Superior temporal gyrus (tissue), 1 donor: ENCODE measurements around the gene NTRK2.
A peak's percentile ranks its signal among the peaks of the same experiment; 100 is the strongest.

Experiments used
- DNase-seq: peaks from one replicate; pipeline ENCODE4 v3.0.0-alpha.2; 2016; ENCODE audit errors: extremely low spot score

Gene NTRK2

DNA sequence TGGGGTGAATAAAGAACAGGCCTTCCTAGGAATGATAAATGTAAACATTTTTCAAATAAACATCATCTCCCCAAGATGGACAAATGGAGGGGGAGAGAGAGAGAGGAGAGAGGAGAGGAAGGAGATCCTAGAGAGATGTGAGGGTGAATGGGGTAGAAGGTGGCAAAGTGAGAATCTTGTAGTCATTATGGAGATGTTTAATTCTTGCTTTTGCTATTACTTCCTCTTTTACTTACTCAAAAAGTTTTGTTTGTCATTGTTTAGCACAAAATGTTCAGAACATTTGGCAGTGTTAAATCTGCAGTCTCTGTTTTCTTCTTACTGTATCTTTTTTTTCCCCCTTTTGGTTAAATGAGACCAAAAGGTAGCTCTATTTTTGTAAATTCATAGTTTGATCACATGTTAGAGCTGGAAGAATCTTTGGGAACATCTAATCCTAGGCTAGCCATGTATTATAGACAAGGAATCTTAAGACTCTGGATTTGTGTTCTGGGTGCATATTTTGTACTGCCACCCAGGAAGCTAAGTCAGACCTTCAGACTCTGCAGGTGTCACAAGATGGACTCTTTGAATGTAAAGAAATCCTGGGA, 266.1 kb downstream of the NTRK2 start:
- peak; percentile 67 for DNase-seq

DNA sequence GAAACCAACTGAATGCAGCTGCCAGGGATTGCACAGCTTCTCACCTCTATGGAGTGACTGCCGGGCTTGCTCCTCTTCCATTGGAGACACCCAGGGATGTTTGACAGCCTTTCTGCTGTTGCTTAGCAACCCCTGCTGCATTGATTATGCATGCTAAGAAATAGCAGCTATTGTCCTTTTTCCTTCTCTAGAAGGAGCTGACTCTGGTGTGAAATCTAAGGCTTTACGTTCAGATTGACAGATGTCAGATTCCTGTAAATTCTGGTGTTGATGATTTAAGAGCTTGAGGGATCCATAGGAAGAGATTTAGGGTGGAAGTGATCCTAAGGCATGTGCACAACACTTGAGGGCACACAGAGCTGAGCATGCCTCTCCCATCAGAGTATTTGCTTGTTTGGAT, 267.7 kb downstream of the NTRK2 start:
- peak; percentile 55 for DNase-seq

- no peak for DNase-seq
Observed at GRCh38 chr9:84937581-84937980, 268.1 kb downstream of the NTRK2 start.

- DNase-seq: no peak
Observed at GRCh38 chr9:84939774-84940173, 270.2 kb downstream of the NTRK2 start.

DNA sequence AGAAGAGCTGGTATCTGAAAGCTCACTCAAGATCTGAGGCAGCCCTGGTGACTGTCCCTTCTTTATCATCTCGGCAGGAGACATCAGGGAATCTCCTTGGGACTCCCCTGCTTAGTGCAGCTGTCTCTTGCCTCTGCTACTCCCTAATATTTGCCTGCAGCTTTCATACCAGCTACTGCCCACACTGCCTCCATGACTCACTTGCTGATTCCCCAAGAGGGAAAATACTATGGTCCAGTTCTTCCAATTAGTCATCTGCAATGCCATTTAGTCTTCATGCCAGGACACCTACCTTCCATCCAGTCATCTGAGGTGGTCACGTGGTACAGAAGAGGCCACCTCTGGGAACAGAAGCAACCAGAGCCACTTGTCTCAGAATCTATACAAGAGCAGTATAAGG, 270.8 kb downstream of the NTRK2 start:
- no peak for DNase-seq

GRCh38 chr9:84941792-84942191, 272.3 kb downstream of the NTRK2 start:
- DNase-seq: no peak

GRCh38 chr9:84943482-84944050, 274.0 kb downstream of the NTRK2 start:
- no peak for DNase-seq

GRCh38 chr9:84945878-84946538, 276.5 kb downstream of the NTRK2 start:
- no peak for DNase-seq

GRCh38 chr9:84947412-84947972, 278.0 kb downstream of the NTRK2 start:
- no peak for DNase-seq

DNA sequence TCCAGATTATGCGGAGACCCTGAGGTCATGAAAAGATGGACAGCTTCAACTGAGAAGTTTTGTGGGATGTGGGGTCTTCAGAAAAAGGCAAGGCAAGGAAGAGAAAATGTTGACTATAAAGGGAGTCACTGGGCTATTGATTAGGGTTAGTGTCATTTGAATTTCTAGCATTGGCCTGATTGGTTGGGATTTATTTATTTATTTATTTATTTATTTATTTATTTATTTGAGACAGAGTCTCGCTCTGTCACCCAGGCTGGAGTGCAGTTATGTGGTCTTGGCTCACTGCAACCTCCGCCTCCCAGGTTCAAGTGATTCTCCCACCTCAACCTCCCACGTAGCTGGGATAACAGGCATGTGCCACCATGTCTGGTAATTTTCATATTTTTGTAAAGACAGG, 279.7 kb downstream of the NTRK2 start:
- DNase-seq: no peak

DNA sequence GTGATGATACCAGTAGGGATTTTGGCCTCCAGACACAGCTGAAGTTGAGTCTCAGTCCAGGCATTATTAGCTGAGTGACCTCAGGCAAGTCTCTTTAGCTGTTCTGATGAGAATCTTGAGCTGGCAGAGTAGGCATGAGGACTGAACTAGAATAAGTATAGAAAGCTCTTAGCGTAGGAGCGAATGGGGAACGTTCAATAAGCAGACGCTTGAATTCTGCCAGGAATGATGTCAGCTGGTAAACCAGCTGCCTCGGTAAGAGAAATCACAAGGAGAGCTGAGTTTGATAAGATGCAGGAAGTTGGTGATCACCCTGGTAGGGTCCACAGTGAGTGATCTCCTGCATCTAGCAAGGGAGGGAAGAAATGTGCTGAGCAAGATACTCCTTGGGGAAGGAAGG, 280.4 kb downstream of the NTRK2 start:
- peak; percentile 72 for DNase-seq

DNA sequence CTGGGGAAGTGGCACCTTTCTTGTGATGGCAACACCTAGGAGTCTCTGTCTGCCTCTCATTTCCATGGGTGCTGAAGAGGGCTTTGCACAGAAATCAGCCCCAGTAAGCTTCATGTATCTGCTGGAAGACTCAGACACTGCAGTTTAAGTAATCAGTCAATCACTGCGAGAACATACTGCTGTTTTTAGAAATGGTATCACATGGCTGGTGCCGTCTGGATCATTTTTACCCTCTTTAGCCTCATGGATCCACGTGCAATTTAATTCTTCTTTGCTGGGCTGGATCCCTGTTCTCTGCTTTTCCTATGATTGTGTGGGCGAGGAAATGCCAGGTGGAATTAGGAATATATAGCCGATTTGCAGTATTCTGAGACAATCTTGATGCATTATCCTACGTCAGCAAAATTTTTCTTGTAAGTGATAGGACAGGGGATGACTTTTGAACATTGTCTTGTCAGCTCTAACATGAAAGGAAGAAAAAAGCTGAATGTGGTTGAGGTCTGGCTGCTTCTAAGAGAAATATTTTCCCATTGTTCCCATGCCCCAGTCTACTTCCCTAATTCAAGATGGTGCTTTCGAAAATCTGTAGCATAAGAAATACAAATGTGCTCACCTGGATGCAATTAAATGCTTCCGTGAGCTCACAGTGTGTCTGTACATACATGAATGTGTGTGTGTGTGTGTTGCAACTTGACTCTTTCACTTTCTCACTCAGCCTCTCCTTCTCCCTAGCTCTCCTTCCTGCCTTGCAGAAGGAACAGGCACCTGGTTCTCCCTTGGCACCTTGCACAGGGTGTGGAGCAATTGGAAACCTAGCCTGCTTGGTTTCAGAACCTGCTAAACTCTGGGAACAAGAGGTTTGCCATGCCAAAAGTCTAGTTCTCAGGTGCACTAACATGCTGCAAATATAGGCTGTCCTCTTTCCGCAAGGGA, 281.6 kb downstream of the NTRK2 start:
- DNase-seq: no peak

DNA sequence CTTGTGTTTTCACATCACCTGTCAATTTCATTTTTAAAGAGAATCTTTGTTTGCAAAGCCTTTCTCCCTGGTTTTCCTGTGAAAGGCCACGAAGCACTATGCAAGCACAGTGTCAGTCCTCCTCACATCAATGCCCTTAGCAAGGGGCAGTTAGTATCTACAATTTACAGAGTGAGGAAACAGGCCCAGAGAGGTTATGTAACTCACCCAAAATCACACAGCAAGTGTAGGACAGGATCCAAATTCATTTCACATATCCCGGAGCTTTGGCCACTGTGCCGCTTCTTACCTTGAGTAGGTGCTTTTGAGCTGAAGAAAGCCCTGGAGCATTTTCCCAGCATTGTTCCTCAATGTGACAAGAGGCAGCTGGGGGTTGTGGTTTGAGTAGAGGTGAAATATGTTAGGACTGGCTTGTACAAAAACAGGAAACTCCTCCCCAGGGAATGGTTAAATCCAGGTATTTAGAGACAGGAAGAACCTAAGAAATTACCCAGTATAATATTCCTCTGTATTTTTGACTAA, 283.8 kb downstream of the NTRK2 start:
- no peak for DNase-seq

- DNase-seq: peak; percentile 94
Observed at GRCh38 chr9:84953797-84954705, 284.5 kb downstream of the NTRK2 start.

DNA sequence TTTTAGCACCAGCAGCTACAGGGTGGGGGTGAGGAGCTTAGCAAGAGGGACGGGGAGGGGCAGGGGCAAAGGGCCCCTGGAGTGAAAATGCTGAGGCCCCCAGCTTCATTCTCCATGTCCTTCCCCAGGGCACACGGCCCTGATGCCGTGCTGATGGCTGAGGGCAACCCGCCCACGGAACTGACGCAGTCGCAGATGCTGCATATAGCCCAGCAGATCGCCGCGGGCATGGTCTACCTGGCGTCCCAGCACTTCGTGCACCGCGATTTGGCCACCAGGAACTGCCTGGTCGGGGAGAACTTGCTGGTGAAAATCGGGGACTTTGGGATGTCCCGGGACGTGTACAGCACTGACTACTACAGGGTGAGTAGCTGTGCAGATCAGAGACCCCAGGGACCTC, 285.6 kb downstream of the NTRK2 start:
- no peak for DNase-seq

GRCh38 chr9:84955971-84956370, 286.4 kb downstream of the NTRK2 start:
- DNase-seq: no peak

DNA sequence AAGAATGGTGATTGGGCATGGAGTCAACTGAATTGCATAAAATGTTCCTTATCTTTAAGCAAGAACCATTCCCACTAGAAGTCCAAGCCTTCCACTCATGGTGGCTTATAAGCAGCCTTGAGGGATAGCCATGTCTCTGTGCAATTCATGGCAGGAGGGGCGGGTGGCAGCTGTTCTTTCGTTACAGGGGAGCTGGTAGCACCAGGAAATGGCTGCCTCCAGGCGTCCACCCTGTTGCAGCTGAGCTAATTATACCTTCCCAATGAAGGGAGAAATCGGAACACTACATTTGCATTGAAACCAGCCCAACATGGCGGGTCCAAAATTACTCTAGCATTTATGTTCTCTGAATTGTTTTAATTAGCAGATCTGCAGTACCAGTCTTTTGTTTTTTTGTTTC, 289.8 kb downstream of the NTRK2 start:
- DNase-seq: no peak

GRCh38 chr9:84966876-84967830, 297.6 kb downstream of the NTRK2 start:
- DNase-seq: no peak

DNA sequence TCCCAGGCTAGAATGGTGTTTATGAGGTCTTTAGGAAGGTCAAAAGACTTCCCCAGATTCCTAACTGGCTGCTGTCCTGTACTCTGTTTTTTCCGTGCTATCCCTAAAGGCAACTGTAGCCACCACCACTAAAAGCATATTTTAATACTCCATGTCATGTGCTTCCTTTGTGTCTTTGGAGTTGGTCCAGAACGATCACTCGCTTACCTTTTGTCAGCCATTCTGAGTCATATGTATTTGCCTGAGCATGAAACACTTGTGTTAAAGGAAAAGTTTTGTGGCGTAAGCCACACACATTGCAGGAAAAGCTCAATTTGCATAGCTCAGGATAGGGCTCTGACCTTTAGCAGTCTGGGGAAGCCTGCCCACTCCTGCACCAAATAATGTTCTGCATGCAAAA, 299.6 kb downstream of the NTRK2 start:
- no peak for DNase-seq

- DNase-seq: no peak
Observed at GRCh38 chr9:84969736-84970135, 300.2 kb downstream of the NTRK2 start.
